ENCODE measurements around the gene OSMR.

The OSMR gene

DNA sequence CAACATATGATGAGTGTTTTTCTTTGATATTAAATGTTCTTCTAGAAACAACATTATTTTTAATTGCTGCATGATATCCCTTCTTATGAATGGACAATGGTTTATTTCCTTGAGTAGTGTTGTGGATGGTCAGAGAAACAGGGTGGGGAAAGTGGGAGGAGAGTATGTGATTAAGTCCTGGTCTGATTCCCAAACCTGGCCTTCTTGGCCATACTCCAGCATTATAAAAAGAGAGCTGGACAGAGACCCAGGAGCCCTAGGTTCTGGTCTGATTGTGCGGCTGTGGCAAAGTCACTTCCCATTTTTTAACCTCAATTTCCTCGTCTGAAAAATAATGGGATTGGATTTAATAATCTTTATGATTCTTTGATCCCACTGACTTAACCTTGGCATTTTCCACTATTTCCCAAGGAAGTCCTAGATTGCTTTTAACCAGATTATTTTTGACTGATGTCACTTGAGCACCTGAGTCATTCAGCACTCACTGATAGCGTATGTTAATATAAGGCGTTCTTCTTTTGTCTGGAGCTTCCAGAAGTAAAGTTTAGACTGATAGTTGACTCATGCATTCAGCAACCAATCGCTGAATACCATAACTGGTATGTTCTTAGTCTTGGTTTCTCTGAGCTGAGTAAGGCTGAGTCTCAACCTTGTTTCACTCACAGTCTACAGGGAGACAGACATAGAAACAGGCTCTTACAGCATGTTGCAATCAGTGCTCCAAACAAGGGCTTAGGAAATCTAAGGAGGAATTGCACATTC is 26.2 kb downstream of the OSMR start:
- H3K27ac ChIP-seq, result no peak overlapping the region
- TF ChIP-seq, protein P1, sequence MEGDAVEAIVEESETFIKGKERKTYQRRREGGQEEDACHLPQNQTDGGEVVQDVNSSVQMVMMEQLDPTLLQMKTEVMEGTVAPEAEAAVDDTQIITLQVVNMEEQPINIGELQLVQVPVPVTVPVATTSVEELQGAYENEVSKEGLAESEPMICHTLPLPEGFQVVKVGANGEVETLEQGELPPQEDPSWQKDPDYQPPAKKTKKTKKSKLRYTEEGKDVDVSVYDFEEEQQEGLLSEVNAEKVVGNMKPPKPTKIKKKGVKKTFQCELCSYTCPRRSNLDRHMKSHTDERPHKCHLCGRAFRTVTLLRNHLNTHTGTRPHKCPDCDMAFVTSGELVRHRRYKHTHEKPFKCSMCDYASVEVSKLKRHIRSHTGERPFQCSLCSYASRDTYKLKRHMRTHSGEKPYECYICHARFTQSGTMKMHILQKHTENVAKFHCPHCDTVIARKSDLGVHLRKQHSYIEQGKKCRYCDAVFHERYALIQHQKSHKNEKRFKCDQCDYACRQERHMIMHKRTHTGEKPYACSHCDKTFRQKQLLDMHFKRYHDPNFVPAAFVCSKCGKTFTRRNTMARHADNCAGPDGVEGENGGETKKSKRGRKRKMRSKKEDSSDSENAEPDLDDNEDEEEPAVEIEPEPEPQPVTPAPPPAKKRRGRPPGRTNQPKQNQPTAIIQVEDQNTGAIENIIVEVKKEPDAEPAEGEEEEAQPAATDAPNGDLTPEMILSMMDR (IDR thresholded peaks at IDR 0.05), result no peak
- TF ChIP-seq ZFX (IDR thresholded peaks at IDR 0.05; ENCODE audit: borderline replicate concordance), result no peak

DNA sequence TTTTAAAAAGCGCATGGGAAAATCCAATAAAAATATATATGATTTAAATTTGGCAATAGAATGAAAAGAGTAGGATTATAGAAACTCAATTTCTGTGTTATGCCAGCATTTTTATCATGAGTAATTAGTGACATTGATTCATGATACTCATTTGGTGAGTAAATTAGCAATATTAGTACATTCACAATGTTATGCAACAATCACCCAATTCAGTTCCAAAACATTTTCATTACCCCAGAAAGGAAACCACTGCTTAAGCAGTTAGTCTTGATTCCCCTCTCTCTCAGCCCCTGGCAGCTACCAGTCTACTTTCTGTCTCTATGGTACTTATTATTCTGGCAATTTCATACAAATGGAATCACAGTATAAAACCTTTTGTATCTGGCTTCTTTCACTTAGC is 27.0 kb downstream of the OSMR start:
- TF ChIP-seq ZFX (IDR thresholded peaks at IDR 0.05; ENCODE audit: borderline replicate concordance), result no peak
- TF ChIP-seq, protein P1 (IDR thresholded peaks at IDR 0.05), result no peak
- H3K27ac ChIP-seq, result no peak overlapping the region

DNA sequence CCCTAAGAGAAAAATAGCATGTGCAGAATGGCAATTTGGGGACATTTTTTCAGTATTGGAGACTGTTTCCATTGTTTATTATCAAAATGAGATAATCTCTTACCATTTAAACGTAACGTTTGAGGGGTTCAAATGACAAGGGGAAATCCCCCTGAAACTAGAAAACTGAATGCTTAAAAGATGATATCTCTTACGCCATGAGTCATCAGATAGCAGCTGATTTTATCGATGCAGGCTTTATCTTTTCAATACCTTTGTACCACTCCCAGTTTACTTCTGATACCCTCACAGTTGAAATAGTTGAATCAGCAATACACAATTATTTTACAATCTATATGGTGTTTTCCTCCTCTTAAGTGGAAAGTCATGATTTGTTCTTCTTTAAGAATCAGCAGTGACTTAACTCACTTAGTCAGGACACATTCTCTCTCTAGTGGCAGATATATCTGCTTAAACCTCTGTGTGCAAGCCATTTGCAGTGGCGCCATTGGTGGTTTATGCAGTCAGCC is 29.2 kb downstream of the OSMR start:
- TF ChIP-seq, protein P1 (IDR thresholded peaks at IDR 0.05), result no peak
- TF ChIP-seq ZFX (IDR thresholded peaks at IDR 0.05; ENCODE audit: borderline replicate concordance), result no peak
- no peak overlapping the region for H3K27ac ChIP-seq

DNA sequence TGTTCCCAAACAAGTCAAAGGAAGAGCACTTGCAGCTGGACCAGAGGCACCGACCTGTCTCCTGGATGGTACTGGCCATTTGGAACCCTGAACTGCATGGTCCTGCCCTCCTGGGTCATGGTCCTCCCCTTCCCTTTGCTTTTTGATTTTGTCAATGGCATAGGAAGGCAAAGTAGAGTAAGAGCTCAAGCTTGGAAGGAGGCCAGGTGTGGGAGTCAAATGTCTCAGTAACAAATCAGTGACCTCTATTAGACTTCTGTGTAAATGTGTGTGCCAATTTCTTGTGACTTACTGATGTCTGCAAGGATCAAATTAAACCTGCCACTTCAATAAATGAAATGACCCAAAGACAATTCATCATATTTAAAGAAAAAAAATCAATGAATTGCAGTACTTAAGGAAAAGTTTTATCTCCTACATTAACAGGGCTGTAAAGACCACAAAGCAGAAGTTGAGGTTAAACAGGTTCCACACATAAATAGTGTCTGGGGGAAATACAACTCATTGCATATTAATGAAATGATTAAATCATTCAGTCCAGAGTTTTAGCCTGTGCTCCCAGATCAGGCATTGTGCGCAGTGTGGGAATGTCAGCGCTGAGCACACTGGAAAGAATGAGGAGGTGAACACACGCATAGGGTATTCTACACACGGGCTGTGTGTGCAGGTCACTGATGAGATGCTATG is 32.7 kb downstream of the OSMR start:
- no peak for TF ChIP-seq ZFX (IDR thresholded peaks at IDR 0.05; ENCODE audit: borderline replicate concordance)
- TF ChIP-seq, protein P1 (IDR thresholded peaks at IDR 0.05), result no peak
- no peak overlapping the region for H3K27ac ChIP-seq

DNA sequence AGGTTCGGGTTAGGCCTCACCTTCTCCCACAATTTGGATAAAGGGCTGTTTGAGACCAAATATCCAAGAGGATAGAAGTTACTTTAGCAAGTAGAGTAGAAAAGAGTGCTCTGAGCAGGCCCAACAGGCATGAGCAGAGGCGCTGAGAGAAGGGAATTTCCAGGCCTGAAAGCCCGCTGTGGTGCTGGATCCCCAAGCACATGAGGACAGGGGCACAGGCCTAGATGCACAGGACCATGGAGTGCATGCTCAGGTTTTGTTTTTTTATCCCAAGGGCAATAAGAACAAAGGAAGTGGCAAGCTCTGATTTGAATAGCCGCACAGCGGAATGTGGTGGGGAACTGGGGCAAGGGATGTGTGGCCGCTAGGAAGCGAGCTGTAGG is 33.3 kb downstream of the OSMR start:
- TF ChIP-seq, protein P1 (IDR thresholded peaks at IDR 0.05), result no peak
- no peak for TF ChIP-seq ZFX (IDR thresholded peaks at IDR 0.05; ENCODE audit: borderline replicate concordance)
- no peak overlapping the region for H3K27ac ChIP-seq

DNA sequence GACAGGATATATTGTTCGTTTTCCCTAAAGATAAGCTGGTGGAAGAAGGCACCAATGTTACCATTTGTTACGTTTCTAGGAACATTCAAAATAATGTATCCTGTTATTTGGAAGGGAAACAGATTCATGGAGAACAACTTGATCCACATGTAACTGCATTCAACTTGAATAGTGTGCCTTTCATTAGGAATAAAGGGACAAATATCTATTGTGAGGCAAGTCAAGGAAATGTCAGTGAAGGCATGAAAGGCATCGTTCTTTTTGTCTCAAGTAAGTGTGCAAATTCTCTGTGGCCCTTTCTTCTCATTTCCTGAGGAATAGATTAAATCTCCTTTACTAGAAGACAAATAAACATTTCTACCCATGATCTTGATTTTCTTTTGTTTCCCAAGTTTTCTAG is 38.0 kb downstream of the OSMR start:
- H3K27ac ChIP-seq, result no peak overlapping the region
- TF ChIP-seq, protein P1 (IDR thresholded peaks at IDR 0.05), result no peak
- TF ChIP-seq ZFX (IDR thresholded peaks at IDR 0.05; ENCODE audit: borderline replicate concordance), result no peak

DNA sequence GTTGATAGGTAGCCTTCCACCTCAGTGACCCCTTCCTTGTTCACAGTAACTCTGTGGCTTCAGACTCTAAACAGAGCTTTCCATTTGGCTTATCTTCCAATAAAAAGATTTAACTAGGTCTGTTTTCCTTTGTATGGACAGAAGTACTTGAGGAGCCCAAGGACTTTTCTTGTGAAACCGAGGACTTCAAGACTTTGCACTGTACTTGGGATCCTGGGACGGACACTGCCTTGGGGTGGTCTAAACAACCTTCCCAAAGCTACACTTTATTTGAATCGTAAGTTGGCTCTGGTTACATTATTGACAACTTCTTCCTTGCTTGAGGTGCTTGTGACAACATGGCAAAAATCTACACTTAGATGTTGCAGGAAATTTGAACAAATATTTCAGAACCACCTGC is 39.4 kb downstream of the OSMR start:
- TF ChIP-seq ZFX (IDR thresholded peaks at IDR 0.05; ENCODE audit: borderline replicate concordance), result no peak
- TF ChIP-seq, protein P1 (IDR thresholded peaks at IDR 0.05), result no peak
- no peak overlapping the region for H3K27ac ChIP-seq
